H1 (cell line): Measurements from ENCODE around the gene TMEM181. TPM values are rescaled to one million over a fixed set of nuclear protein-coding genes. Genes with fewer than 3 reads are reported as not detected.

Source experiments
- CTCF ChIA-PET: fragments of 300-600 bp; sonication (Branson Sonifier 250); formaldehyde crosslinking; loops from one replicate; lab custom pipeline; 2021; ENCODE audit not compliant: partially characterized antibody; lab: Charles Lee
- POLR2A ChIA-PET: fragments of 300-600 bp; sonication (Branson Sonifier 250); formaldehyde crosslinking; loops from one replicate; lab custom pipeline; 2021; ENCODE audit warnings: inconsistent platforms; ENCODE audit not compliant: partially characterized antibody; lab: Charles Lee
- DNase-seq, 2 experiments: peaks; one replicate each; pipeline versions ENCODE4 v3.0.0 to v3.0.0-alpha.2; 2010 to 2022; ENCODE audit warnings: low spot score in 2 of 2, low read depth in 1 of 2, mixed read lengths in 1 of 2
- FAIRE-seq: peaks from 2 replicates; lab custom pipeline; 2011; peaks lifted over from hg19 to GRCh38; lab: Jason Lieb, UNC
- H2AFZ ChIP-seq: 2 replicates; pipeline ENCODE4 v1.8.1; 2012; ENCODE audit warnings: low read length, inconsistent platforms
- H2AK5ac ChIP-seq: 2 replicates; pipeline ENCODE4 v1.6.1; 2013; ENCODE audit warnings: low read depth, low read length
- H2BK120ac ChIP-seq: replicated peaks from 2 replicates; pipeline ENCODE3; 2013; ENCODE audit warnings: low read depth, low read length, inconsistent platforms
- H2BK12ac ChIP-seq: 2 replicates; pipeline ENCODE4 v1.6.1; 2013; ENCODE audit warnings: low read depth, low read length
- H2BK15ac ChIP-seq: 2 replicates; pipeline ENCODE4 v1.6.1; 2013; ENCODE audit warnings: low read length
- H2BK20ac ChIP-seq: 2 replicates; pipeline ENCODE4 v1.6.1; 2013; ENCODE audit warnings: low read length
- H2BK5ac ChIP-seq: 2 replicates; pipeline ENCODE4 v1.6.1; 2013; ENCODE audit warnings: low read depth, low read length
- H3K14ac ChIP-seq: 2 replicates; pipeline ENCODE4 v1.6.1; 2013; ENCODE audit warnings: inconsistent platforms; ENCODE audit not compliant: insufficient read length
- H3K18ac ChIP-seq: 2 replicates; pipeline ENCODE4 v1.6.1; 2013; ENCODE audit warnings: low read length; ENCODE audit errors: extremely low read depth
- H3K23ac ChIP-seq: 2 replicates; pipeline ENCODE4 v1.6.1; 2013; ENCODE audit warnings: inconsistent platforms; ENCODE audit not compliant: insufficient read length
- H3K23me2 ChIP-seq: 2 replicates; pipeline ENCODE4 v1.6.1; 2013; ENCODE audit warnings: low read depth, low read length
- H3K27ac ChIP-seq: 2 replicates; pipeline ENCODE4 v1.6.1; 2011; ENCODE audit warnings: low read depth, low read length, inconsistent platforms
- H3K27me3 ChIP-seq, 4 experiments: replicated peaks in 1 of 4; 1 replicate in 1 of 4; 2 replicates in 3 of 4; pipeline versions ENCODE4 v1.6.1 to v1.8.1; 2011 to 2013; ENCODE audit warnings: low read length in 3 of 4, mild to moderate bottlenecking in 3 of 4, inconsistent platforms in 2 of 4, mixed read lengths in 2 of 4, moderate library complexity in 1 of 4; ENCODE audit not compliant: control insufficient read depth in 3 of 4, insufficient read depth in 3 of 4; ENCODE audit errors: extremely low read depth in 1 of 4
- H3K36me3 ChIP-seq, 4 experiments: 2 replicates each; pipeline versions ENCODE4 v1.6.1 to v1.8.1; 2011 to 2013; ENCODE audit warnings: mild to moderate bottlenecking in 4 of 4, low read length in 3 of 4, moderate library complexity in 2 of 4, control low read depth in 1 of 4, inconsistent platforms in 1 of 4; ENCODE audit not compliant: insufficient read depth in 4 of 4, control insufficient read depth in 2 of 4
- H3K4ac ChIP-seq: replicated peaks from 2 replicates; pipeline ENCODE3; 2013; ENCODE audit warnings: low read length, low read depth, mixed read lengths, inconsistent platforms; ENCODE audit not compliant: insufficient read length
- H3K4me1 ChIP-seq, 4 experiments: replicated peaks in 1 of 4; 1 replicate in 1 of 4; 2 replicates in 3 of 4; pipeline versions ENCODE4 v1.6.1 to v1.8.1; 2011 to 2013; ENCODE audit warnings: low read length in 3 of 4, inconsistent platforms in 2 of 4, mixed read lengths in 1 of 4; ENCODE audit not compliant: insufficient read depth in 4 of 4, control insufficient read depth in 3 of 4
- H3K4me2 ChIP-seq, 2 experiments: 2 replicates each; pipeline versions ENCODE4 v1.6.1 to v1.8.1; 2011 to 2013; ENCODE audit warnings: low read depth in 2 of 2, low read length in 2 of 2, control low read depth in 1 of 2, inconsistent platforms in 1 of 2, mild to moderate bottlenecking in 1 of 2; ENCODE audit not compliant: insufficient read depth in 1 of 2
- H3K4me3 ChIP-seq, 4 experiments: fragments of 200-600, 300-600 bp in 1 of 4; sonication (generic), shearing (Covaris generic), sonication (Bioruptor Twin) in 1 of 4; 2 replicates each; pipeline versions ENCODE4 v1.5.1 to v1.8.1; 2011 to 2016; ENCODE audit warnings: low read length in 4 of 4, low read depth in 3 of 4, control low read depth in 2 of 4, inconsistent platforms in 2 of 4, mild to moderate bottlenecking in 2 of 4, mixed read lengths in 1 of 4, moderate library complexity in 1 of 4; ENCODE audit not compliant: insufficient read depth in 2 of 4; ENCODE audit errors: extremely low read depth in 1 of 4
- H3K56ac ChIP-seq: replicated peaks from 2 replicates; pipeline ENCODE3; 2013; ENCODE audit warnings: low read depth, mild to moderate bottlenecking, mixed read lengths, low read length, inconsistent platforms; ENCODE audit not compliant: insufficient read length
- H3K79me1 ChIP-seq: 2 replicates; pipeline ENCODE4 v1.6.1; 2013; ENCODE audit warnings: low read depth, low read length, control low read depth
- H3K79me2 ChIP-seq, 2 experiments: 2 replicates each; pipeline versions ENCODE4 v1.6.1 to v1.8.1; 2012 to 2013; ENCODE audit warnings: low read length in 2 of 2, mild to moderate bottlenecking in 2 of 2, inconsistent platforms in 1 of 2; ENCODE audit not compliant: insufficient read depth in 2 of 2, control insufficient read depth in 1 of 2
- H3K9ac ChIP-seq, 4 experiments: replicated peaks in 1 of 4; 1 replicate in 1 of 4; 2 replicates in 3 of 4; pipeline versions ENCODE4 v1.6.1 to v1.8.1; 2011 to 2013; ENCODE audit warnings: low read depth in 3 of 4, low read length in 3 of 4, control low read depth in 2 of 4, mild to moderate bottlenecking in 2 of 4, moderate library complexity in 2 of 4, inconsistent platforms in 1 of 4; ENCODE audit errors: extremely low read depth in 1 of 4
- H3K9me3 ChIP-seq, 2 experiments: 2 replicates each; pipeline versions ENCODE4 v1.6.1 to v1.8.1; 2012 to 2013; ENCODE audit warnings: mild to moderate bottlenecking in 2 of 2, moderate library complexity in 2 of 2, control low read depth in 1 of 2, inconsistent platforms in 1 of 2, low read depth in 1 of 2, low read length in 1 of 2, mixed read lengths in 1 of 2; ENCODE audit not compliant: insufficient read depth in 2 of 2
- H4K20me1 ChIP-seq, 2 experiments: replicated peaks in 1 of 2; 2 replicates each; pipeline versions ENCODE3 to v1.8.1; 2011 to 2013; ENCODE audit warnings: inconsistent platforms in 2 of 2, low read length in 2 of 2, mild to moderate bottlenecking in 1 of 2; ENCODE audit not compliant: insufficient read depth in 2 of 2, control insufficient read depth in 1 of 2
- H4K5ac ChIP-seq: 2 replicates; pipeline ENCODE4 v1.6.1; 2013; ENCODE audit warnings: low read length, low read depth, mixed read lengths, inconsistent platforms; ENCODE audit not compliant: insufficient read length
- H4K8ac ChIP-seq: 2 replicates; pipeline ENCODE4 v1.8.0; 2013; ENCODE audit warnings: mild to moderate bottlenecking, moderate library complexity, low read length, inconsistent platforms; ENCODE audit not compliant: insufficient read depth; ENCODE audit errors: extremely low read depth
- H4K91ac ChIP-seq: replicated peaks from 2 replicates; pipeline ENCODE3; 2013; ENCODE audit warnings: low read length, mixed read lengths, inconsistent platforms; ENCODE audit not compliant: insufficient read length
- TEAD4 ChIP-seq: IDR thresholded peaks from 2 replicates; pipeline ENCODE4 v1.6.1; 2012; ENCODE audit warnings: low read depth, low read length, inconsistent platforms, mixed read lengths
- WGBS, 2 experiments: shearing (Covaris generic) in 1 of 2; methylation state at CpG; one replicate each; pipeline versions ENCODE4 v1.1.6 to v1.1.7; 2013 to 2015; ENCODE audit warnings: low lambda C conversion rate in 2 of 2, mixed read lengths in 2 of 2, inconsistent platforms in 1 of 2, low coverage in 1 of 2, missing lambda C conversion rate in 1 of 2; ENCODE audit not compliant: insufficient replicate concordance in 2 of 2, insufficient coverage in 1 of 2, insufficient read length in 1 of 2; ENCODE audit errors: extremely low coverage in 1 of 2, missing lambda C conversion rate in 1 of 2; 5-methylcytosine and 5-hydroxymethylcytosine counted together
- polyA plus RNA-seq, 7 experiments: library from polyadenylated mRNA; depleted of rRNA in 3 of 7; stranded (reverse) in 5 of 7; unstranded in 2 of 7; fragments of >200 nt in 5 of 7; fragments of 200-250 nt in 2 of 7; gene quantifications; 1 replicate in 5 of 7; 2 replicates in 1 of 7; 4 replicates in 1 of 7; pipeline versions ENCODE4 v1.2.1 to v1.2.3, GENCODE V29; 2011 to 2013; ENCODE audit warnings: missing spikeins in 2 of 7, mixed read lengths in 2 of 7
- total RNA-seq: library from RNA; stranded (reverse); fragmentation: NEBNext Ultra II Directional; extraction: Animal tissue kit (Norgen Biotek cat#: 25700); gene quantifications from 2 replicates; pipeline ENCODE4 v1.2.1, GENCODE V29; 2021
- TF ChIP-seq, protein P1 (sequence below): IDR thresholded peaks from 2 replicates; pipeline ENCODE4 v1.6.1; 2012; ENCODE audit warnings: inconsistent platforms

Gene TMEM181
- total and polyA plus RNA-seq, 2 of the 8 experiments (the other 6 are each of a cell fraction or from before 2014, with no cell fraction given) = 8.6 to 19.0 TPM

DNA sequence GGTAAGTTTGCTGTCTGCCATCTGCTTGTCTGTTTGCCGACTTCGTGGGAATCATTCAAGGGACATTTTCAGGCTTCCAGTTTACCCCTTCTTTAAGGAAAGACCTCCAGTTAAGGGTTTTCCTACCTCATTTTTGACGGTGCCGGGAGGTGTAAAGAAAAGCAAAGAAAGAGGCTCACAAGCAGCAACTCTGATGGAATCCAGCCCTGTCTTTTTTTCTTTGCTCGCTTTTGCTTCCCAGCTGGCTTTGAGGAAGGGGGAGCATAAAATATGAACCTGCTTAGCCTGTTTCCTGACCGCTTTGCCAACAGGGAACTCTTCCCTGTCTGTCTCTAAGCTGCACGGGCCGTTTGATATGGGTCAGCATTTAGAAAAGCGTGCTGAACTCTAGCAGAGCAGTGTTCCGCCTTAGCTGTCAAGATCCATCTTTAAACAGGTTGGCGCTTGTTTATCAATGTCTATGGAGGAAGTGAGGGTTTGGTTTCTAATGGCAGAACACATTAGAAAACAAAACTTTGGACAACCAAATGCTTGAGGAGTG lies 103.8 kb downstream of the TMEM181 start:
- Histone ChIP-seq H4K5ac (no peak overlapping the region), H3K9ac (no peak overlapping the region), H3K23ac (no peak overlapping the region), H2AFZ (peak overlapping the region; percentile 65), H3K9me3 (no peaks in the 10 kb centered on the region), H3K4me3 (no peak overlapping the region), H2BK15ac (no peak overlapping the region), H3K27me3 (no peaks in the 10 kb centered on the region; a peak in 1 of 7 replicates), H2BK5ac (no peak overlapping the region), H2BK120ac (no peak overlapping the region), H3K27ac (no peak overlapping the region), H2BK12ac (no peak overlapping the region), H3K56ac (no peak overlapping the region), H3K79me1 (no peaks in the 10 kb centered on the region), H3K4me1 (peaks cover 0 to 8% (median 4%) of the 10 kb centered on the region in 4 experiments; a peak in 4 of 7 replicates), H4K20me1 (no peaks in the 10 kb centered on the region), H3K4me2 (peak overlapping the region; percentile 24 to 25; a peak in 1 of 4 replicates), H3K79me2 (no peaks in the 10 kb centered on the region), H2AK5ac (no peak overlapping the region), H4K91ac (no peak overlapping the region), H3K36me3 (no peaks in the 10 kb centered on the region), H3K18ac (no peak overlapping the region), H3K14ac (no peak overlapping the region), H3K23me2 (no peaks in the 10 kb centered on the region), H2BK20ac (no peak overlapping the region), H4K8ac (no peak overlapping the region), H3K4ac (no peak overlapping the region)
- TF ChIP-seq TEAD4 = no peak
- TF ChIP-seq, protein P1, sequence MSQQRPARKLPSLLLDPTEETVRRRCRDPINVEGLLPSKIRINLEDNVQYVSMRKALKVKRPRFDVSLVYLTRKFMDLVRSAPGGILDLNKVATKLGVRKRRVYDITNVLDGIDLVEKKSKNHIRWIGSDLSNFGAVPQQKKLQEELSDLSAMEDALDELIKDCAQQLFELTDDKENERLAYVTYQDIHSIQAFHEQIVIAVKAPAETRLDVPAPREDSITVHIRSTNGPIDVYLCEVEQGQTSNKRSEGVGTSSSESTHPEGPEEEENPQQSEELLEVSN = peak; percentile 69
- FAIRE-seq (no peak), DNase-seq (no peak)
- POLR2A ChIA-PET = interaction anchor here (0.8 kb wide), 1 partner anchor 18 kb away, joined by 3 read pairs; no protein-coding TSS in a partner anchor
- WGBS, 2 experiments = 78% methylated on average over 11 of the region's 11 CpGs; no CpG with 5 or more reads in 1 of the 2 experiments
- CTCF ChIA-PET = interaction anchor here (0.7 to 7.3 kb wide), 4 partner anchors 14 to 241 kb away, joined by 3 to 104 read pairs (median 38); partner anchors contain the start of gene SYTL3
